Measurements from ENCODE around the gene SLC19A1.

SLC19A1 gene

DNA sequence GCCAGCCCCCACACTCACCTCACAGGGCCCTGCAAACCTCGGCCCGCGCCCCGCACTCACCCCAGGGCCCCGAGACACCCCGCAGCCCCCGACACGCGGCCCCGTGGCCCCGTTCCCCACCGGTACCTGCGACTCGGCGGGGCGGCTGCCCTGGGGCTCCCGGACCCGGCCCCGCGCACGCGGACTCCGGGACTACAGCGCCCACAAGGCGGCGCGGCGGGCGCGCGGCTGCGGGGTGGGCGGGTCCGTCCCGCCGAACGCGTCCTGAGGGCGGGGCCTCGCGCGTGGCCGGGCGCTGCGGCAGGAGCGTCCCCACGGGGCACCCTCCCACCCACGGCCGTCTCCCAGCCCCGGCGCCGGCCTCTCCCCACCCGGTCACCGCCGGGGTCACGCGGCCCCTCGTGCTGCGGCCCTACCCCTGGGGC lies at the start of gene SLC19A1:
TSS of gene SLC19A1 (minus strand) at position 199 of the 425 bp plus-strand sequence. CDS start 4,481 bp downstream, outside the sequence.
- DNase-seq (ENCODE audit: low read depth in 1 of 2, low spot score in 1 of 2): peak; percentile 62 to 64

GRCh38 chr21:45591619-45592207 lies 49.5 kb upstream of the SLC19A1 start:
- peak in 1 of 2 donors; percentile 11 for DNase-seq (ENCODE audit: low read depth in 1 of 2, low spot score in 1 of 2)

DNA sequence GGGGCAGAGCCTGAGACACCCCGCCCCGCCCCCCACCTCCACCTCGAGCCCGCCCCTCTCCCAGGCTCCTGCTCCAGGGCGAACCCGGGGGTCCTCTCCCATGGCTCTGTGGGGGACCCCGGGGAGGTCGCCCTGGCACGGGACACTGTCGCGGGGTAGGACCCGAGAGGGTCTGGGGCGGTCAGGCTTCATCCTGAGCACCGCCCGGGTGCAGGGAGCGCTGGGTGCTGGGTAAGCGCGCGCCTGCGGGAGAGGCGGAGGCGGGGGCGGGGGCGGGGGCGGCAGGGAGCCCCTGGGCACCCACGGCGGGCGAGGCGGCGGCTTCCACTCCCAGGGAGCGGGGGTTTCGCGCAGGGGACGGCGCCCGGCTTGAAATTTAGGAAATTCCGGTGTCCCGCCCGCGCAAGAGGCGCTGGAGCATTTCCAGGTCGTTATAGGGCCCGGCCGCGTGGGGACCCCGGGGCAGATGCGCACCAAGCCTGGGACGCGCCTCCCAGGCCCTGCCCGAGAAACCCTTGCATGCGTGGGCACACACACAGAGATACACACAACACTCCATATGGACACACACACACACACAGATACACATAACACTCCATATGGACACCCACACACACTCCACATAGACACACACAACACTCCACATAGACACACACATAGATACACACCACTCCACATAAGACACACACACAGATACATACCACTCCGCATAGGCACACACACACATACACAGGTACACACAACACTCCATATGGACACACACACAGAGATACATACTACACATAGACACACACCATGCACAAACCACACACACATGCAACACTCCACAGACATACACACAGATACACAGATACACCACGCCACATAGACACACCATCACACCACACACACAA lies 48.7 kb upstream of the SLC19A1 start:
- DNase-seq (ENCODE audit: low read depth in 1 of 2, low spot score in 1 of 2): peak; percentile 37 to 38

DNA sequence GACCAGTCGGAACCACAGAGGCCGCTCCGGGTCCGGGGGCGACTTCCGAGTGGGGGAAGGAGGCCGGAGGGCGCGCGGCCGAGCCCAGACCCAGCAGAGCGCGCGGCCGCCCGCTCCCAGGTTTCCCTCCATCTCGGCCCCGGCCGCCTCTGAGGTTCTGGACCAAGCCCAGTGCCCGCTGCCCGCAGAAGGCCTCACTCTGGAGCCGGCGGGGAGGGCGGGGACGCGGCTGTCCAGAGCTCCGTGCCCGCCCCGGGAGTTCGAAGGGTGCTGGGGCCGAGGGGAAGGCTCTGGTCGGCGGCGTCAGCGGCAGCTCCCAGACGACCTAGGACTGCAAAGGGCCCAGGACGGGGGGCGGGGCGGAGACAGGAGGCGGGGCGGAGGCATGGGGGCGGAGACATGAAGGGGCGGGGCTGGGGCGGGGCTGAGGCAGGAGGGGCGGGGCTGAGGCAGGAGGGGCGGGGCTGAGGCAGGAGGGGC lies 48.0 kb upstream of the SLC19A1 start:
- DNase-seq (ENCODE audit: low read depth in 1 of 2, low spot score in 1 of 2): peak; percentile 56 to 69

DNA sequence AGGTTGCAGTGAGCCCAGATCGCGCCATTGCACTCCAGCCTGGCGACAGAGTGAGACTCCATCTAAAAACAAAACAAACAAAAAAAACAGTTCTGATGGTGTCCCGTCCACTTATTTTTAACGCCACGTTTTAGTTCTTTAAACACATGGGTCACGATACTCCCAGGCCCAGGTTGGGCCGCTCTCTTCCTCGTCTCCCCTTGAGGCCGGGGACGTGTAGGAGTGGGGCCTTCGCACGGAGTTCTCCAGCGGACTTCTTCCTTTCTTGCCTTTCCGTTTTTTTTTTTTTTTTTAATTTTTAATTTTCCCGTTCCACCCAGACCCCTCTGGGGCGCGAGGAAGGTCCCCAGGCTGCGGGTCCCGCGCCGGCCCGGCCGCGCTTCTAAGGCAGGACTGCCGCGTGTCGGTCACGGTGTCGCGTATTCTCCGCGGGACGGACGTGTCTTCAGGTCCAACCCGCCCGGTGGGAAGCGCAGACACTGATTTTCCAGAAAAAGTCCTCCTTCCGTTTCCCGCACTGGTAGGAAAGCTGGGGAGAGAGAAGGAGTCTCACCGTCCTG lies 47.5 kb upstream of the SLC19A1 start:
- no peak for DNase-seq (ENCODE audit: low read depth in 1 of 2, low spot score in 1 of 2)

- DNase-seq (ENCODE audit: low read depth in 1 of 2, low spot score in 1 of 2): no peak
Measured at GRCh38 chr21:45588871-45589491, 46.7 kb upstream of the SLC19A1 start.

- DNase-seq (ENCODE audit: low read depth in 1 of 2, low spot score in 1 of 2): no peak
Measured at GRCh38 chr21:45588086-45588825, 46.0 kb upstream of the SLC19A1 start.

GRCh38 chr21:45586289-45586858 lies 44.1 kb upstream of the SLC19A1 start:
- no peak for DNase-seq (ENCODE audit: low read depth in 1 of 2, low spot score in 1 of 2)

DNA sequence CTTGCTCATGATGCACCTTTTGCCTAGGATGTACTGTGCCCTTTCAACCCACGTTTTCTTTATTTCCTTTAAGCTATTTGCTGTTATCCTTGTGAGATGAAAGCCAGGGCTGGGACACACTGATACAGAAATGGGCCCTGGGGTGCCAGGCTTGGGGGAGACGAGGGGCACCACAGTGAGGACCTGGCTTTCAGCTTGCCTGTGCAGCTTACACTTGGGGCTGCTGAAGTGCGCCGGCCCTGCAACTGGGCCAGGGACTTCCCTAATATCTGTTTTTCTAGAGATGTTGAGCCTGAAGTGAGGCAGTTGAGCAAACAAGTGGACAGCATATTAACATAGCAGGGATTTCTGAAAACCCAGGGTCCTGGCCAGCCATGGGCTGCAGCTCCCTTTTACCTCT lies 42.5 kb upstream of the SLC19A1 start:
- no peak for DNase-seq (ENCODE audit: low read depth in 1 of 2, low spot score in 1 of 2)

DNA sequence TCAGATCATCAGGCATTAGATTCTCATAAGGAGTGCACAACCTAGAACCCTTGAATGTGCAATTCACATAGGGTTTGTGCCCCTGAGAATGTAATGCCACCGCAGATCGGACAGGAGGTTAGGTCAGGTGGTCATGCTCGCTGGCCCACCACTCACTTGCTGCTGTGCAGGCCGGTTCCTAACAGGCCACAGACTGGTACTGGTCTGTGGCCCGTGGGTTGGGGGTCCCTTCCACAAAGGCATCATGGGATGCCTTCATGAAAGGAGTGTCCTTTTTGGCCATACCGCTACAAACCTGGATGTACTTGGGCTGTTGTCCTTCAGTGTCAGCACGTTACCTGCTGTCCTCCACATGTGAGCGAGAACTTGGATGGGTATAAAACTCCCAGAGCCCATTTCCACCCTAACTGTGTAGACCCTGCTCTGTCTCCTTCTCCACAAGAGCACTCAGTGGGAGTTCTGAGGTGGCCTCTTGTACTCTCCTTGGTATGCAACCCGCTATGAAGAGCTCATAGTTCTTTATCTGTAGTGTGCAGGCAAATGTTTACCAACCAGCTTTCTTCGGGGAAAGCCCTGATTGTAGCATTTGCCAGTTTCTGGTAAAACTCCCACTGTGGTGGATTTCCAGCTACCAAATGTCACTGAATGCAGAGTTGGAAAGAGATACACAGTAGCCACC lies 41.7 kb upstream of the SLC19A1 start:
- DNase-seq (ENCODE audit: low read depth in 1 of 2, low spot score in 1 of 2): no peak

GRCh38 chr21:45582128-45582527 lies 39.9 kb upstream of the SLC19A1 start:
- DNase-seq (ENCODE audit: low read depth in 1 of 2, low spot score in 1 of 2): no peak

DNA sequence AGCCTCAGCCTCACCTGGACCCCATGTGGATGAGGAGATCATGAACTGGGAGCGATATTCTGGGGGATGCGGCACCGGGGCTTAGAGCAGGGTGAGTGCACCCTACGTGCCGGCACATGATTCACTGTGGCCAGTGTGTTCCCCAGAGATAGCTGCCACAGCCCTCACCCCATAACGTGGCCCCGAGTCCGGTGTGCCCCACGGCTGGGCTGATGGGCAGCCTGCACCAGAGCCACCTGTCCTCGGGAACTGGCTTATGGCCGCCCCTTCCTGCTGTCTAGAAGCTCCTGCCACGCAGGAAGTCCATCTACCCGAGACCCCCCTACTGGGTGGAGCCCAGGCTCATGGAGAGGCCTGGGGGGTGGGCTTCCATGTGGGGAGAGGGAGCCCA lies 39.1 kb upstream of the SLC19A1 start:
- no peak for DNase-seq (ENCODE audit: low read depth in 1 of 2, low spot score in 1 of 2)

DNA sequence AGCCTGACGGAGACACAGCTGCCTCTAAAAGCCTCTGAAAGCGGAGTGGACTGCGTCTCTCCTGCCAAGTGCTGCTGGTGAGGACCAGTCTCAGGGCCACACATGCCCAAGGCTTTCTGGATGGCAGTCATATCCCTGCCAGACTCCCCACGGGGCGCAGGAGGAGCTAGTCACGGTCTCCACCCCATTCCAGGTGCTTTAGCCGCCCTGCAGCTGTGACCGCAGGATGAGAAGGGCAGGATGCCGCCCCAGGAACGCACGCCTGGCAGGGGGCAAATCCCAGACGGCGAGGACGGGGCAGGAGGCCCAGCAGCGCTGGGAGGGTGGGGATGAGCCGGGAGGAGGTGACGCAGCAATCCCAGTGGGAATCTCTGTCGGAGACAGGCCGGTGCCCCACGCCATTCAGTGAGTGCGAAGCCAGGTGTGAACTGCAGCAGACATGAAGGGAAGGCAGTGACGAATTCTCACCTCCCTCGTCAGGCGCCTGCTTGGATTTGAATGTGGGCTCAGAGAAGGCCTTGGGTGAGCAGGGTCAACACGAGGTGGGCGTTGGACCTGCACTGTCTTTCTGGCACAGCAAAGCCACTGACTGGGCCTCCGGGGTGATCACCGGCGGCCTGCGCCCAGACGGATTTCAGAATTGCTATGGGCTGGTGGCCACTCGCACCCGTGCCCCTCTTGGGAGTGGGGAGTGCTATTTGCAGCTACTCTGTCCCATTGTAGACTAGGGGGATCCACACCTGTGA lies 38.5 kb upstream of the SLC19A1 start:
- no peak for DNase-seq (ENCODE audit: low read depth in 1 of 2, low spot score in 1 of 2)

GRCh38 chr21:45580181-45580575 lies 37.9 kb upstream of the SLC19A1 start:
- DNase-seq (ENCODE audit: low read depth in 1 of 2, low spot score in 1 of 2): no peak

- DNase-seq (ENCODE audit: low read depth in 1 of 2, low spot score in 1 of 2): no peak
Measured at GRCh38 chr21:45579383-45580180, 37.3 kb upstream of the SLC19A1 start.

DNA sequence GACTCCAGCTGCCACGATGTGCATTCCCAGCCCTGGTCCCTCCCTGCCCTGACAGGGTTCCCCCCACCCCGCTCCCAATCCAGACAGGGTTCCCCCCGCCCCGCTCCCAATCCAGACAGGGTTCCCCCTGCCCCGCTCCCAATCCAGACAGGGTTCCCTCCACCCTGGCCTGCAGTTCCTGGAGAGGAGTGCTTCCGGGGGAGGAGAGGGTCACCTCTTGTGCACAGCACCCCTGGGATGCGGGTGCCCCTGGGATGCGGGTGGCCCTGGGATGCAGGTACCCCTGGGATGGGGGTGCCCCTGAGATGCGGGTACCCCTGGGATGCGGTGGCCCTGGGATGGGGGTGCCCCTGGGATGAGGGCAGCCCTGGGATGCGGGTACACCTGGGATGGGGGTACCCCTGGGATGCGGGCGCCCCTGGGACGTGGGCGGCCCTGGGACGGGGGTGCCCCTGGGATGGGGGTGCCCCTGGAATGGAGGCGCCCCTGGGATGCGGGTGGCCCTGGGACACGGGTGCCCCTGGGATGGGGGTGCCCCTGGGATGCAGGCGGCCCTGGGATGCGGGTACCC lies 36.7 kb upstream of the SLC19A1 start:
- no peak for DNase-seq (ENCODE audit: low read depth in 1 of 2, low spot score in 1 of 2)

GRCh38 chr21:45578176-45578801 lies 36.0 kb upstream of the SLC19A1 start:
- DNase-seq (ENCODE audit: low read depth in 1 of 2, low spot score in 1 of 2): no peak

DNA sequence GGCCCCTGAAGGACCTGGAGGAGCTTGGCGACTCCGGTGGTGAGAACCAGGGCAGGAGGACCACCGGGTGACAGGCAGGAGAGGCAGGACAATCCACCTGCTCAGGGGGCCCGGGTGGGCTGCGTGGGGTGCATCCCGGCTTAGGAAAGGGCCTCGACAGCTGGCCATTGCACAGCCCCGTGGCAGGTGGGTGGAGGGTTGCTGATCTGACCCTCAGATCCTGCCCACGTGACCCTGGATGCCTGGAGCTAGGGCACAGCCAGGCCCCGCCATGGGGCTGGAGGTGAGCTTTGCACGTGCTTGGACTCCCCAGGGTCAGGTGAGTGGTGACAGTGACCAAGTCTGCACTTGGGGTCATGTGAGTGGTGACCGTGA lies 35.5 kb upstream of the SLC19A1 start:
- no peak for DNase-seq (ENCODE audit: low read depth in 1 of 2, low spot score in 1 of 2)

Data from activated CD4-positive, alpha-beta T cell treated with anti-CD3 and anti-CD28 coated beads, Interleukin-2, amount 50 U/mL, for 24 hours (primary cell).